HCT116 (cell line): ENCODE measurements around the gene DPH3. TPM values are rescaled to one million over a fixed set of nuclear protein-coding genes. Genes with fewer than 3 reads are reported as not detected.

Source experiments
- ATAC-seq: fragments of 200-7000 bp; cut with Tn5 transposase; 2 replicates; pipeline ENCODE4 v1.9.1; 2020; ENCODE audit warnings: mild to moderate bottlenecking, moderate library complexity
- BruUV-seq: library from RNA; stranded (reverse); fragments of 400-500 nt; replicated peaks from 2 replicates; lab custom pipeline; 2021; lab: Mats Ljungman, UMichigan
- CTCF ChIA-PET: fragments of 300-600 bp; sonication (Branson Sonifier 250); formaldehyde crosslinking; loops from one replicate; lab custom pipeline; 2021; ENCODE audit warnings: antibody characterized with exemption; lab: Charles Lee
- POLR2A ChIA-PET: fragments of 300-600, 350-600 bp; sonication (Branson Sonifier 250); formaldehyde crosslinking; loops from one replicate; lab custom pipeline; 2021; ENCODE audit warnings: antibody characterized with exemption; lab: Charles Lee
- RAD21 ChIA-PET, 2 experiments: fragments of 300-600 bp; sonication (Branson Sonifier 250); formaldehyde crosslinking; loops; one replicate each; lab custom pipeline; 2023; ENCODE audit warnings: low total read pairs in 2 of 2; ENCODE audit not compliant: uncharacterized antibody in 2 of 2, unreplicated experiment in 2 of 2, low non-redundant PET in 1 of 2; lab: Charles Lee
- DNase-seq: peaks from one replicate; pipeline ENCODE4 v3.0.0-alpha.2; 2010; ENCODE audit warnings: low read depth, low spot score
- H2AFZ ChIP-seq: fragments of 200-600 bp; shearing (Covaris generic), sonication (generic); 2 replicates; pipeline ENCODE4 v1.6.1; 2017; ENCODE audit warnings: low read depth, mixed run types, mixed read lengths, antibody characterized with exemption, low read length; ENCODE audit not compliant: poor library complexity, severe bottlenecking
- H3K27ac ChIP-seq: 2 replicates; pipeline ENCODE4 v1.5.1; 2012; ENCODE audit warnings: low read depth, low read length
- H3K27me3 ChIP-seq: fragments of 200-600 bp; sonication (generic); 2 replicates; pipeline ENCODE4 v1.6.1; 2016; ENCODE audit warnings: mixed run types, low read length, mixed read lengths; ENCODE audit not compliant: insufficient read depth
- H3K36me3 ChIP-seq, 2 experiments: fragments of 200-500 bp in 1 of 2; fragments of 200-600 bp in 1 of 2; sonication (Bioruptor generic) in 1 of 2; sonication (generic) in 1 of 2; 2 replicates each; pipeline versions ENCODE4 v1.5.1 to v1.6.1; 2014 to 2016; ENCODE audit warnings: low read length in 2 of 2, inconsistent platforms in 1 of 2, mixed read lengths in 1 of 2, mixed run types in 1 of 2; ENCODE audit not compliant: insufficient read depth in 2 of 2, control insufficient read depth in 1 of 2
- H3K4me1 ChIP-seq, 2 experiments: fragments of 200-600 bp in 1 of 2; sonication (generic) in 1 of 2; 2 replicates each; pipeline versions ENCODE4 v1.5.1 to v1.6.1; 2012 to 2017; ENCODE audit warnings: low read length in 2 of 2, inconsistent platforms in 1 of 2, mild to moderate bottlenecking in 1 of 2, mixed read lengths in 1 of 2, mixed run types in 1 of 2, moderate library complexity in 1 of 2; ENCODE audit not compliant: insufficient read depth in 2 of 2, control insufficient read depth in 1 of 2
- H3K4me2 ChIP-seq: fragments of 200-600 bp; sonication (generic); 2 replicates; pipeline ENCODE4 v1.6.1; 2017; ENCODE audit warnings: mixed run types, low read length, mixed read lengths
- H3K4me3 ChIP-seq, 2 experiments: fragments of 200-600 bp in 1 of 2; sonication (generic) in 1 of 2; replicated peaks in 1 of 2; 2 replicates each; pipeline ENCODE4 v1.5.1; 2011 to 2016; ENCODE audit warnings: low read length in 2 of 2, control low read depth in 1 of 2, low read depth in 1 of 2, mild to moderate bottlenecking in 1 of 2, mixed read lengths in 1 of 2, mixed run types in 1 of 2
- H3K79me2 ChIP-seq: fragments of 200-600 bp; sonication (generic); 2 replicates; pipeline ENCODE4 v1.6.1; 2017; ENCODE audit warnings: mild to moderate bottlenecking, mixed run types, low read length, moderate library complexity, mixed read lengths; ENCODE audit not compliant: insufficient read depth
- H3K9ac ChIP-seq: fragments of 200-600 bp; sonication (generic); 2 replicates; pipeline ENCODE4 v1.6.1; 2016; ENCODE audit warnings: low read length, mixed read lengths
- H3K9me2 ChIP-seq: fragments of 200-600 bp; sonication (generic), shearing (Covaris generic); 2 replicates; pipeline ENCODE4 v1.6.1; 2017; ENCODE audit warnings: mixed run types, mild to moderate bottlenecking, moderate library complexity; ENCODE audit not compliant: insufficient read depth
- H3K9me3 ChIP-seq, 2 experiments: fragments of 200-500 bp in 1 of 2; fragments of 200-600 bp in 1 of 2; sonication (Bioruptor generic) in 1 of 2; sonication (generic) in 1 of 2; 2 replicates each; pipeline ENCODE4 v1.6.1; 2014 to 2017; ENCODE audit warnings: low read length in 2 of 2, mixed read lengths in 2 of 2, inconsistent platforms in 1 of 2, low read depth in 1 of 2, mild to moderate bottlenecking in 1 of 2, mixed run types in 1 of 2, moderate library complexity in 1 of 2; ENCODE audit not compliant: control insufficient read depth in 1 of 2, insufficient read depth in 1 of 2
- H4K20me1 ChIP-seq: fragments of 200-600 bp; sonication (generic), shearing (Covaris generic); 2 replicates; pipeline ENCODE4 v1.6.1; 2017; ENCODE audit warnings: mixed run types, mild to moderate bottlenecking, moderate library complexity; ENCODE audit not compliant: insufficient read depth
- CBX3 ChIP-seq: IDR thresholded peaks from 2 replicates; pipeline ENCODE4 v1.6.1; 2012; ENCODE audit warnings: low read depth
- EGR1 ChIP-seq: IDR thresholded peaks from 2 replicates; pipeline ENCODE4 v1.6.1; 2012; ENCODE audit warnings: low read depth
- ELF1 ChIP-seq: IDR thresholded peaks from 2 replicates; pipeline ENCODE4 v1.6.1; 2012; ENCODE audit warnings: low read depth, borderline replicate concordance
- EZH2 ChIP-seq: fragments of 200-600 bp; sonication (generic); IDR thresholded peaks from 2 replicates; pipeline ENCODE4 v1.6.1; 2017; ENCODE audit warnings: antibody characterized with exemption, mixed run types
- EZH2phosphoT487 ChIP-seq: fragments of 200-600 bp; IDR thresholded peaks from 2 replicates; pipeline ENCODE4 v1.6.1; 2018; ENCODE audit warnings: antibody characterized with exemption, borderline replicate concordance
- JUND ChIP-seq: IDR thresholded peaks from 2 replicates; pipeline ENCODE4 v1.6.1; 2012
- MAX ChIP-seq: IDR thresholded peaks from 2 replicates; pipeline ENCODE4 v1.6.1; 2012
- POLR2A ChIP-seq: IDR thresholded peaks from 2 replicates; pipeline ENCODE4 v1.7.0; 2011; ENCODE audit warnings: borderline replicate concordance; ENCODE audit not compliant: insufficient read depth, insufficient read length; ENCODE audit errors: extremely low read depth
- REST ChIP-seq: IDR thresholded peaks from 2 replicates; pipeline ENCODE4 v1.6.1; 2012; ENCODE audit warnings: low read depth
- SIN3A ChIP-seq: IDR thresholded peaks from 2 replicates; pipeline ENCODE4 v1.6.1; 2012; ENCODE audit warnings: low read depth
- SP1 ChIP-seq: IDR thresholded peaks from 2 replicates; pipeline ENCODE4 v1.6.1; 2012; ENCODE audit warnings: low read depth
- SRF ChIP-seq: IDR thresholded peaks from 2 replicates; pipeline ENCODE4 v1.6.1; 2012; ENCODE audit warnings: low read depth
- TCF7L2 ChIP-seq: IDR thresholded peaks from 2 replicates; pipeline ENCODE4 v1.7.0; 2011; ENCODE audit warnings: borderline replicate concordance, inconsistent platforms; ENCODE audit not compliant: insufficient read depth, insufficient read length; ENCODE audit errors: extremely low read depth
- YY1 ChIP-seq: IDR thresholded peaks from 2 replicates; pipeline ENCODE4 v1.6.1; 2011; ENCODE audit warnings: low read length, low read depth, moderate library complexity, mild to moderate bottlenecking; ENCODE audit not compliant: insufficient replicate concordance; ENCODE audit errors: extremely low read depth
- ZFX ChIP-seq: fragments of 450-650 bp; IDR thresholded peaks from 2 replicates; pipeline ENCODE4 v1.6.1; 2017
- ZNF274 ChIP-seq: fragments of 200-500 bp; sonication (Bioruptor generic); IDR thresholded peaks from 2 replicates; pipeline ENCODE4 v1.6.1; 2014; ENCODE audit warnings: mild to moderate bottlenecking, low read depth, low read length, inconsistent platforms
- intact Hi-C: fragments of 100-400 bp; cut with micrococcal nuclease; formaldehyde crosslinking; loops from 2 replicates; pipeline ENCODE4 v1.10.0; 2022
- total RNA-seq: library from RNA; stranded (reverse); gene quantifications from one replicate; pipeline ENCODE4 v1.2.1, GENCODE V29; 2021; ENCODE audit not compliant: unreplicated experiment

The DPH3 gene
- total RNA-seq, 1 experiment from 2014 or later: 13.8 TPM

- no peaks in the 10 kb centered on the region for H3K79me2 ChIP-seq
- H3K9me3 ChIP-seq: no peaks in the 10 kb centered on the region
- ATAC-seq: no peak
- RAD21 ChIA-PET: no interaction called here
- DNase-seq: no peak
- H3K27me3 ChIP-seq: no peaks in the 10 kb centered on the region
- no TSS peak for BruUV-seq
- CTCF ChIA-PET: no interaction called here
- intact Hi-C loops: no loop called here
- peaks cover 0 to 16% of the 10 kb centered on the region in 2 experiments; a peak in 2 of 4 replicates for H3K4me1 ChIP-seq
- H3K9ac ChIP-seq: no peak overlapping the region
- no peaks in the 10 kb centered on the region for H3K36me3 ChIP-seq
- H3K9me2 ChIP-seq: no peaks in the 10 kb centered on the region
- H3K4me3 ChIP-seq: no peak overlapping the region
- no peaks in the 10 kb centered on the region for H4K20me1 ChIP-seq
- H2AFZ ChIP-seq: no peak overlapping the region
- POLR2A ChIA-PET: no interaction called here
- TF ChIP-seq ZNF274 (no peak), ELF1 (no peak)
- no peak overlapping the region for H3K27ac ChIP-seq
- H3K4me2 ChIP-seq: no peak overlapping the region
These were observed 25.5 kb downstream of the DPH3 start for GRCh38 chr3:16239086-16239770.

GRCh38 chr3:16236856-16237393 lies 27.8 kb downstream of the DPH3 start:
- BruUV-seq: no TSS peak
- TF ChIP-seq YY1: no peak
- no peak for TF ChIP-seq SRF
- no peak for TF ChIP-seq EGR1
- TF ChIP-seq TCF7L2: no peak
- TF ChIP-seq ZNF274: no peak
- TF ChIP-seq SP1: no peak
- no peak for TF ChIP-seq JUND
- no peak for TF ChIP-seq SIN3A
- TF ChIP-seq ELF1: no peak
- no peak for TF ChIP-seq POLR2A
- TF ChIP-seq MAX: no peak
- no peak for TF ChIP-seq CBX3
- TF ChIP-seq EZH2: no peak
- no peak for TF ChIP-seq EZH2phosphoT487
- no peak for TF ChIP-seq REST
- TF ChIP-seq ZFX: no peak
- TF ChIP-seq, all 23 proteins: peak for 0
- CTCF ChIA-PET: no interaction called here

More at GRCh38 chr3:16236856-16237393, 27.8 kb downstream of the DPH3 start:
- ChIA-PET RAD21 (no interaction called here), POLR2A (no interaction called here)
- H3K9me2 ChIP-seq: no peaks in the 10 kb centered on the region
- no peak overlapping the region for H3K4me2 ChIP-seq
- intact Hi-C loops: no loop called here
- H3K9ac ChIP-seq: no peak overlapping the region
- H3K4me1 ChIP-seq: peaks cover 0 to 11% of the 10 kb centered on the region in 2 experiments; a peak in 2 of 4 replicates
- H4K20me1 ChIP-seq: no peaks in the 10 kb centered on the region
- H3K27me3 ChIP-seq: no peaks in the 10 kb centered on the region
- no peak for DNase-seq
- no peaks in the 10 kb centered on the region for H3K79me2 ChIP-seq
- no peaks in the 10 kb centered on the region for H3K36me3 ChIP-seq
- no peak overlapping the region for H3K27ac ChIP-seq
- ATAC-seq: no peak
- H2AFZ ChIP-seq: no peak overlapping the region
- no peaks in the 10 kb centered on the region for H3K9me3 ChIP-seq
- no peak overlapping the region for H3K4me3 ChIP-seq
